SK-N-DZ (cell line): ENCODE measurements around the gene POLR3A.

Experiments
- DNase-seq: peaks from one replicate; pipeline ENCODE4 v3.0.0-alpha.2; 2015; ENCODE audit warnings: low spot score

POLR3A gene

DNA sequence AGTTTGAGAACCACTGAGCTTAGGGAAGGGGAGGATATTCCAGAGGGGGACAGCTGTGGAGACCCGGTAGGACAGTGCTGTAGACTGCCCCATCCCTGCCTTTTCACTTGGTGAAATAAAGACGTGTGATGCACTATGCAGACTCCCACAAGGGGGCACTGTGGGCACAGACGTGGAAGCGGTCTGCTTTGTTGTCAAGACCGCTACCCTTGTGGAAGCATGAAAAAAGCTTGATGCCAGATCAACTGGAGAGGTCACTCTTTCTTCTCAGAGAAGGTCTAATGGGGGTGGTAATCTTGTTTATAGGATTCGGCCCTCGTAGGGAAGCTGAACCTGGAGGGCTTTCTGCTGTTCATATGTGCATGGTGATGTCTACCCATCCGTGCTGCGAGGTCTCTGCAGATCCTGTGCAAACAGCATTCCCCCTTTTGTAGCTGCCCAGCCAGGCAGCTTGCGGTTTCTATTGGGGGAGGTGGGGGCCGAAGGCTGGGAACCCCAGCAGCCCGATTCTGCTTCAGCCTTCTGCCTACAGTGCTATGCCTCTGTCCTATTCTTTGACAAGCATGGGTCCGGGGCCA is 18.1 kb upstream of the POLR3A start:
- DNase-seq, result peak; percentile 92

DNA sequence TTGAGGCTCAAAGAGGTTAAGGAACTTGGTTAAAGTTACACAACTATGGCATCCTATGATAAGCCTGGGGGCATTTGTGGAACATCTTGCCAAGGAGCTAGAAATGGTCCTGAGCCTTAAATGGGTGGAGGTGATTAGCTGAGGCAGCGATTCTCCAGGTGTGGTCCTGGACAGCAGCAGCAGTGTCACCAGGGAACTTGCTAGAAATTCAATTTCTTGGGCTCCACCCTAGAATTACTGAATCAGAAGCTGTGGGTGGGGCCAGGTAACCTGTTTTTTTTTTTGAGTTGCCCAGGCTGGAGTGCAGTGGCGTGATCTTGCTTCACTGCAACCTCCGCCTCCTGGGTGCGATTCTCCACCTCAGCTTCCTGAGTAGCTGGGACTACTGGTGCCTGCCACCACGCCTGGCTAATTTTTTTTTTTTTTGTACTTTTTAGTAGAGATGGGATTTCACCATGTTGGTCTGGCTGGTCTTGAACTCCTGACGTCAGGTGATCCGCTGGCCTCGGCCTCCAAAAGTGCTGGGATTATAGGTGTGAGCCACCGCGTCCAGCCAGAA is 17.5 kb upstream of the POLR3A start:
- no peak for DNase-seq

DNA sequence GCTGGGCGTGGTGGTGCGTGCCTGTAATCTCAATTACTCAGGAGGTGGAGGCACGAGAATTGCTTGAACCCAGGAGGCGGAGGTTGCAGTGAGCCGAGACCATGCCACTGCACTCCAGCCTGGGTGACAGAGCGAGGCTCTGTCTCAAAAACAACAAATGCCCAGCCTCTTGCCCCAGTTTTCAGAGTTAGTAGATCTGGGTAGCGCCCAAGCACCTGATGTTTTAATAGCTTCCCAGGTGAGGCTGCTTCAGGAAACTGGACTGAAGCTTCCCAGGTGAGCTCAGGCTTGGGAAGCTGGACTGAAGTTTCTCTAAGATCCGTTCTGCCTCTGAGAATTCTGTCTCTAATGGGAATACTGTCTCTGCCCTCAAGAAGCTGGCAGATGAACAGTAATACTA is 16.5 kb upstream of the POLR3A start:
- DNase-seq, result no peak

DNA sequence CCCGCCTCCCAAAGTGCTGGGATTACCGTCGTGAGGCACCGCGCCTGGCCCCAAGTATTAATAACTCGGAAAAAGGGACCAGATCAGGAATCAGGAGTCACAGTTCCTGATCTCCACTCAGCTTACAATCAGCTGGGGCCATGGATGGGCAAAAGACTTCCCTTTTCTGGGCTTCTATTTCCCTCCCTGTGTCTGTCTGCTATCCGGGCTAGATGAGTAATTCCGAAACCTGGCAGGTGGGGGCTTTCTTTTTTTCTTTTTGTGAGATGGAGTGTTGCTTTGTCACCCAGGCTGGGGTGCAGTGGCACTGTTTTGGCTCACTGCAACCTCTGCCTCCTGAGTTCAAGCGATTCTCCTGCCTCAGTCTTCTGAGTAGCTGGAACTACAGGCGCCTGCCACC is 15.9 kb upstream of the POLR3A start:
- no peak for DNase-seq

DNA sequence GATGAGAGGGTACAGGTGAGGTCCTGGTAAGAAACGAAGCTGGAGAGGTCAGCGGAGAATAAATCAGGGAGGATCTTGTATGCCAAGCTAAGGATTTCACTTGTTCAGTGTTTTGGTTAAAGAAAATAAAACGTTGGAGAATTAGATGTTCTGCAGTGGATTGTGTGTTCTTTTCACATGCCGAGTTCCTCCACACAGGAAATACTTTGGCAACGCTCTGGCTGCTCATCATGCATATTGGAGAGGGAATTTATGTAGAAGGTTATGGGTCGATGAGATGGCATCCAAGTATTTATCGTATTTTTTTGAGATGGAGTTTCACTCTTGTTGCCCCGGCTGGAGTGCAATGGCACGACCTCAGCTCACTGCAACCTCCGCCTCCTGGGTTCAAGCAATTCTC is 15.4 kb upstream of the POLR3A start:
- DNase-seq, result no peak

DNA sequence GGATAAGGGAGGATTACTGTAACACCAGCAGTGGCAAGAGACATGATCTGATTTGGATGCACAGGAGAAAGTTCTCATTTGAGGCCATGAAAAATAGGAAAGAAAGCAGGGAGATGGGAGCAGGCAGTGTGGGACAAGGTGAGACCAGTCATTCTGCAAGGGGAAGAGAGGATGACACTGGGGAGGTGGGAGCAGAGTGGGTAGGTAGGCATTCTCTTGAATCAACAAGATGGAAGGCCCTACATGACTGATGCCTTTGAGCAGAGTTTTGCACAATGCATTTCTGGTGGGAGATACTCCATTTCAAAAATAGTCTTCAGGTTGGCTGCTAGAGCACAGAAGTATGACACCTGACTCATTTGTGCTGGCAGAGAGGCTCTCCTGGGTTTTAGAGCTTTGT is 14.9 kb upstream of the POLR3A start:
- DNase-seq, result no peak

DNA sequence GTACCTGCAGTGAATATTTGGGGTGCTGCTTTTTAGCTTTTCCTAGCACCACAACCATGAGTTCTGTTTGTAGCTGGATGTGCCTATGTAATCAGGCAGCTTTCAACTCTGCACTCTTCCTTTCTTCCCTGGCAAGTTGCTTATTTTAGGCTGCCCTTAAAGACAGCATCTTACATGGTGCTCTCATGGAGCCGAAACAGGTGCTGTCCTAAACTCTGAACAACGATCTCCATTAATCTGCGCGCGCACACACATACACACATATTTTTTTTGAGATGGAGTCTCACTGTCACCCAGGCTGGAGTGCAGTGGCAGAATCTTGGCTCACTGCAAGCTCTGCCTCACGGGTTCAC is 13.4 kb upstream of the POLR3A start:
- DNase-seq, result no peak

DNA sequence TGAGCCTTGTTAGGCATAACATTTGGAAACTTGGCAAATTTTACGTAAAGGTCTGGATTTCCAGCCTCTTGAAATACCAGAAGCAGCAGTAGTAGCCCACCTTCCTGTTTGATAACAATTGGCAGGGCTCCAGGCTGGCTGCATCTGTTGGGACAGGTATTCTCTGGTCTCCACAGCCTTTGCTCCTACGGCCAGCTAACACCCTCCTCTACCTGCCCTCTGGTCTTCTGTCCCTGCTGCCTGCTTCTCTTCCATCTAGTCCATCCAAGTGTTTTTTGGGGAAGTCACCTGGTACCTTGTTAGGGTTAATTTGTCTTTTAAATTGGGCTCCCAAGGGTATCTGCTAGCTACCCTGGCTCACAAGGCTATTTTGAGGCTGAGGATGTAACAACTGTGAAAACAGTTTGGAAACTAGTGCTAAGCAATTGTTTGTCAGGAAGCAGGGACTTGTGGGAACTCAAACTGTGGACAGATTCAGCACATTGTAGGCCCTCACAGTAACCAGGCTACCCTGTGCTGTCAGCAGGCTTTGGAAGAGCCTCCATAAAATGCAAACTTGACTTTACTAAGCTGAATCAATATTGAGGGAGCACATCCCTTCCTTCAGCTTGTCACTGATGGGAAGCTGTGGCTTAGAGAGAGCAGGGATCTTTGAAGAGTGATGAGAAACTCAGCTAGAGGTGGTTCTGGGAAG is 12.9 kb upstream of the POLR3A start:
- no peak for DNase-seq

DNA sequence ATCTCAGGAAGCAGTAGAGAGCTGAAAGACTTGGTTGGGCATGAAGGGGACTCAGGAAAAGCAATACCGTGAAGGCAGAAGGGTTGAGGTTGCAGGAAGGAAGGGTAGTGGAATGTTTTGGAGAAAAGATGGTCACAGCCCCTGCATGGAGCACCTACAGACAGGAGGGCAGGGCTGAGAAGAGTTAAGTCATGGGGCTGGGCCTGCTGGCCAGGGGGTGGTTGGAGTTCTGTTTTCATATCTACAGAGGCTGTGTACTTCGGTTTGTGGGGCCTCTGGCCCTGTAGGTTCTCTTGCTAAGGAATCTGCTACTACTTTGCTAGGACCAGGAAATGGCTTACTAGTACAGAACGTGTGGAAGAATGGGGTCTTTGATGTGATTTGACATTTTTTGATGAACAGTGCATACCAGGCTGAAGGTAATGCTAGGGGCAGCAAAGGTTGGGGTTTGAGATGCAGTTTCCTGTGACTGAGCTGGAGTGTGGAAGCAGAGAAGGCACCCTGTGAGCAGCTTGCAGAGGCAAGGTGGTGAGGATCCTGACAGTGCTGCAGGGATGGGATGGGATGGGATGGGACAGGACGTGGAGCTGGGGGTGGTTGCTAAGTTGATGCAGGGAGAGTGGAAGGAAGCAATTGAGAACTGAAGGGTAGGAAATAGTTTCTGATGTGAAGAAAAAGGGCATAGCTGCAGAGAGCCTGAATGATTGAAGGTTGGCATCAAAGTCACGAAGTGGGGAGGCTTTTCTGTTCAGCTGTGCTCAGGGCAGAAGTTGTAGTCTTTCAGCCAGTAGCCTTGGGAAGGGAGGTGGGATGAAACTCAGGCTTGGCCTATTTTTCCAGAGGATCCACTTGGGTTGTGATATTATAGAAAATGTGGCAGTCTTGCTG is 12.1 kb upstream of the POLR3A start:
- no peak for DNase-seq

DNA sequence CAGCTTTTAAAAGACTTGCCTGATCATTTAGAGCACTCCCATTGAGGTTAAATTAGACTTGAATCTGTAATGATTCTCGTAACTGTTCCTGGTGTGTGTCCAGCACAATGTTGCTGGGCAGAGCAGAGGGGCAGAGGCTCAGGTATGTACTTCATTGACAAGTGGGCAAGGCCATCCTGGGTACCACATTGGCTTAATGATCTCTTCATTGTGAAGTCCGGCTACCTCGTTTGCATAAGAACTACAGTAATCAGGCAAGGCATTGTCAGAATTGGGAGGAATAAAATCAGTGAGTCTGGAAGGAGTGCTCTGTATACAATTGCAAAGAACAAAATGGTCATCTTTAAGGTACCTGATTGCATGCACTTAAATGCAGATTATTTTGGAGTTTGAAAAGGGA is 10.4 kb upstream of the POLR3A start:
- DNase-seq, result no peak

DNA sequence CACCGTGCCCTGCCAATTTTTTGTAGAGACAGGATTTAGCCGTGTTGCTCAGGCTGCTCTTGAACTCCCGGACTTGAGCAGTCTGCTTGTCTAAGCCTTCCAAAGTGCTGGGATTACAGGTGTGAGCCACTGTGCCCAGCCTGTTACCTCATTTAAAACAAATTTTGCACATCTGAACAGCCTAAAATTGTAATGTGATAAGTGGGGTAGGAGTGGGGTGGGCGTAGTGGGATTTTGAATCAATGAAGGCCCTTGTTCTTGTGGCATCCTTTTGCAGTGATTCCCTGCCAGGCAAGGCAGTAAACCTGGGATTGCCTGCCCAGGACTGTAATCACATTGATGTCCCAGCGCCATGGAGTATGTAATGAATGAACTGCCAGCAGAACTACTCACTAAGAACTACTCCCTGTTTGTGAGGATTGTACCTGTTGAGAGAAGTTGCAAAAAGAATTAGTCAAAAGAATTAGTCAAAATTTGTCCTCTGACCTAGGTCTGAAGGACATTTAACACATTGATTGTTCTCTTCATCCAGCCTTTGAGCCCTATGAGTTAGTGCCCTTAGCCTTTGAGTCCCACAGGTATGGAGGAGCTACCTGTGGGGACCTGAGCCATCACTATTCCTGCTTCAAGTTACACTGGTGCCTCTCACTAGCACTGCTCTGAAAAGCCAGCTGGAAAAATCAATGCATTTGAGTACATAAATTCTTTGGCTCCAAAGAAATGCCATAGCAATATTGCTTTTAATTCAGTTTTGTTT is 9.7 kb upstream of the POLR3A start:
- DNase-seq, result no peak

DNA sequence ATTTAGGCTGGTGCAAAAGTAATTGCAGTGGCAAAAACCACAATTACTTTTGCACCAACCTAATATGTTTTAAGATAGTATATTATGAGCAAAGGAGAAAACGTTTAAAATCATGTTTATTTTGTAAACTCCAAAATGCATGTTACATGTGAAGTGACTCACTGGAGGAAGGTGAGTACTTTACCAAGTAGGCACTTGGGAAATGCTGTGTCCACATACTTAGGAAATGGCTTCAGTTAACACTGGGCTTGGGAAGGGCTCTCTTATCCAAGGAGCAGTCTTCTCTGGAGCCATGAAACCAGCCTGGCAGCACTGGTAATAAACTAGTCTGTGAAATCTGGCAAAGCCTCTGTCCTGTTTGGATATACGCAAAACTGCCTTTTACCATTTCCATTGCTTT is 8.8 kb upstream of the POLR3A start:
- DNase-seq, result no peak

DNA sequence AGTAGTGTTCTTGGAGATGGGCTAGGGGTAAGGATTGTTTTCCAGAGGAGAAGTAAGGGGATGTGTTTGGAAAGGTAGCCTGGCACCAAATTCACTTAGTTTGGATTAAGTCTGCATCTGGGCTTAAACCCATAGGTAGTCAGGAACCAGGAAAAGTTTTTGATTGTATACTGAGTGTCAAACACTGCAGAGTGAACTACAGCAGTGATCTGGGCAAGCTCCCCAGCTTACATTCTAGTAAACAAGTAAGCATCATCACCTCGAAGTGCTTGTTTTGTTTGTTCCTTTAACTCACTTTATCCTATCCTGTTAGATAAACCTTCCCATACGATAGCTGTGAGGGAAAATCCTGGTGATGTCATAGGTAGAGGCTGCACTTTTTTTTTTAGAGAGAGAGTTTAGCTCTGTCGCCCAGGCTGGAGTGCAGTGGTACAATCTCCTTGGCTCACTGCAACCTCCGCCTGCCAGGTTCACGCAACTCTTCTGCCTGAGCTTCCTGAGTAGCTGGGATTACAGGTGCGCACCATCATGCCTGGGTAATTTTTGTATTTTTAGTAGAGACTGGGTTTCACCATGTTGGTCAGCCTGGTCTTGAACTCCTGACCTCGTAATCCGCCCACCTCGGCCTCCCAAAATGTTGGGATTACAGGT is 6.7 kb upstream of the POLR3A start:
- no peak for DNase-seq

DNA sequence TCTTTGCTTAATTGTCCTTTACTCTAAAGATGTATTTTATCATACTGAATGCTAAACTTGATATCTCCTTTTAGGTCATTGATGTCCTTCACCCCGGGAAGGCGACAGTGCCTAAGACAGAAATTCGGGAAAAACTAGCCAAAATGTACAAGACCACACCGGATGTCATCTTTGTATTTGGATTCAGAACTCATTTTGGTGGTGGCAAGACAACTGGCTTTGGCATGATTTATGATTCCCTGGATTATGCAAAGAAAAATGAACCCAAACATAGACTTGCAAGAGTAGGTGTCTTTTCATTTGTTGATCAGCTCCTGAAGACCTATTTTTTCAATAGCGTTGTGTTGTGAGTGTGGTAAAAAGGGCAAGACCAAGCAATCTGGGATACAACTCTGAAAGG is 6.1 kb upstream of the POLR3A start:
- no peak for DNase-seq

DNA sequence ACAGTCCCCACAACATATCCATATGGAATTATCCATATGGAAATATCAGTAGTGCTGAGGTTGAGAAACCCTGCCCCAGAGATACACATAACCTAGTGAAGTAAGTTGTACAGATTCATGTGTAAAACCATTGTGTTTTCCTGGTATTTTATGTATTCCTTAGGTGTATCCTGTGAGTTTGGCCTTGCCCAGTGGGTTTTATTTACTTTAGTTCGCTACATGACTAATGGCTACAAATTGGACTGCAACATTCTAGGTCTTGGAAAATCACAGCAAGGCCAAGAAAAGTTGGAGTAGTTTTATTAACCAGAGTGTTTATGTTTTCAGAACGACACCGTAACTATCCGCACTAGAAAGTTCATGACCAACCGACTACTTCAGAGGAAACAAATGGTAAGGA is 5.7 kb upstream of the POLR3A start:
- DNase-seq, result no peak

DNA sequence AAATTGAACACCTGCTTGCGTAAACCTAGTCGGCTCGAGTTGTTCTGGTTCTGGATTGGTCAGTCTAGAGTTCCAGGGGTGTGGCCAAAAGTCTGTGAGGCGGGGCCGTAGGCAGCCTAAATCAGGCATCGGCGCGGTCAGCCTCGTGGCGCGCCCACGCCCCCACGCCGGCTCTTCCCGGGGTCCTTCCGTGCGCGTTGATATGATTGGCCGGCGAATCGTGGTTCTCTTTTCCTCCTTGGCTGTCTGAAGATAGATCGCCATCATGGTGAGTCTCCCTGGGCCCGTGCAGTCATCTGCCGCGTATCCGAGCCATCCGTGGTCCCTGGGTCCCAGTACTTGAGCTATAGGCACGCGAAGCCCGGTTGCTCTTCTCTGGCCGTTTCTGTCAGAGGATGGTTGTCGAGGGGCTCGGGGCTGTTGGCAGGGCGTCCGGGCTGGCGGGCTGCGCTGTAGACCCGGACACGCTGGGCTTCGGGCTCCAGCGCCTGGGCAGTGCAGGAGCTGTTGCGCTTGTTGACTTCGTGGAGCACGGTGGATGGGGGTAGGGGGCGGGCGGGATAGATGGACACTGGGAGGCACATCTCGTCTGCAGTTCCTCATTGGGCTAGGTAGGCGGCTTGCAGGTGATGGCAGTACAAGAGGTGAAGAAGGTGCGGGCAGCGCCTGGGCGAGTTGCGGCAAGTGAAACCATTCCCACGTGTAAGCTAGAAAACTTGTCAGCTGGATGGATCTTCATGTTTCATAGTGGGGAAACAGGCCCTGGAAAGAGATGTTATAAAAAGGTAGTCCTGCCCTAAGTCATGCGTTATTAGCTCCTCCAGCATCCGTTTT is 4.5 kb upstream of the POLR3A start, which contains the start of gene RPS24:
RPS24 (plus strand) TSS at position 227 of the 834 bp plus-strand sequence; CDS start at position 266, 39 bp downstream.
- DNase-seq, result peak; percentile 97

DNA sequence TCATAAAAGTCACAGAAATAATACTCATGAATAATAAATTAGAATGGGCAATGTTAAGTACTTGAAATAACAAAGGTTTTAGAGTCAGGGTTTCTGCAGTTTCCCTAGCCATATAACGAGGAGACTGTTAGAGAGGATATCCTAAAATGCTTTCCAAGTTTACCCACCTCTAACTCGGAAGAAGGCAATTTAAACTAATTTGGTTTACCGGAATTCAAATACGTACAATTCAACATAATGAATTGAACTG is 4.0 kb upstream of the POLR3A start:
- DNase-seq, result no peak

DNA sequence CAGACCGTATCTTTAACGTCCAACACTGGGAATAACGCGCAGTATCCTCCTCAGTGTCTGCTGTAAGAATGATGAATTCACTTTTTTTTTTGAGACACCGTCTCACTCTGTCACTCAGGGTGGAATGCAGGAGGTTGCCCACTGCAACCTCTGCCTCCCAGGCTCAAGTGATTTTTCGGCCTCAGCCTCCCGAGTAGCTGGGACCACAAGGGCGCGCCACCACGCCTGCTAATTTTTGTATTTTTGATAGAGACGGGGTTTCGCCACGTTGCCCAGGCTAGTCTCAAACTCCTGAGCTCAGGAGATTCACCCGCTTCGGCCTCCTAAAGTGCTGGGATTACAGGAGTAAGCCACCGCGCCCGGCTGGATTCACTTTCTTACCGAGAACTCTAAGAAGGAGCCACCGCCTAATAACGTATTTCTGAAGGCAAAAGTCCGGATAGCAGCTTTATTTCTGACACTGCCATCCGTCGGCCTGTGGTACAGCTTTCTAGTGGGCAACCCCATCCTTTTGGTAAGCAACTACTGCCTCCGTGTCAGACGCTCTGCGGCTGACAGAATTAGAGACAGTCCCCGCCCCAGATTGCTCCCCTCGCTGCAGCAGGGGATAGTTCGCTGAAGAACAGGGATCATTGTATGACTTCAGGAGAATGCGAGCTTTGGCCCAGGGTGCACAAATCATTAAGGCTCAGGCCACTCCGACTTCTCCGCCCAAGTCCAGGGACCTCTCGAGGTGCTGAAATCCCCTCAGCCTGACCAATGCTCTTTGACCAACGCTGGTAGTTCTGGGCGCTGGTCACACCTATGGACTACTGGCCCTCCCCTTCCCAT is 662 bp downstream of the POLR3A start:
- no peak for DNase-seq

DNA sequence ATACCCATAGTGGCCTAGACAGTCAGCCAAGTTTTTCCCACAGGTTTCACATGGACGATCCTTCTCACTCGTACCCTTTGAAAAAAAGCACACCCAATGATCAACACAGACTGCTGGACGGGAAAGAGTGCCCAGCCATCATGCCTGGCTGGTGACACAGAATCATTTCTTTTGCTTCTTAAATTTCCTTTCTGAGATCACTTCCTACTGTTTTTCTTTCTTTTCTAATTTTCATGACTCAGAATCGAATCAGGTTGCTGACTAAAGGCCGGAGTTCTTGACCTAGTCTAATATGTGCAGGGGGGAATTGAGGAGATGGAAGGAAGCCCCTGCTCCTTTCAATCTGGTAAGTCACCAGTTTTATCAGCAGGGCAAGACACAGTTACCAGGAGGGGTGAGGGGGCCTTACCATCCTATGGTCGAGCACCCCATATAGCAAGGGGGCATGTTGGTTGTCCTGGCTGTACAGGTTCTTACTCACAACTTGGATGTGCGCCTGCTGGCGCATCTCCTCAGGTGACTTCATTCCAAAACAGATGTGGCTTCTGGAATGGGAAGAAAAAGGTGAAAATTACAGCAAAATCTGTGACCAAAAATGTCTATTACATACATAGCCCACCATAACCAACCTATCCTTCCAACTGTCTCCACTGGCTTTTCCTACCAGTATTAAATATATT is 3.5 kb downstream of the POLR3A start:
- no peak for DNase-seq
